ENCODE results near the gene NSUN2. TPM values are rescaled to one million over a fixed set of nuclear protein-coding genes. Genes with fewer than 3 reads are reported as not detected.

The NSUN2 gene
- total RNA-seq, 1 donor from 2014 or later, result 93.3 TPM

DNA sequence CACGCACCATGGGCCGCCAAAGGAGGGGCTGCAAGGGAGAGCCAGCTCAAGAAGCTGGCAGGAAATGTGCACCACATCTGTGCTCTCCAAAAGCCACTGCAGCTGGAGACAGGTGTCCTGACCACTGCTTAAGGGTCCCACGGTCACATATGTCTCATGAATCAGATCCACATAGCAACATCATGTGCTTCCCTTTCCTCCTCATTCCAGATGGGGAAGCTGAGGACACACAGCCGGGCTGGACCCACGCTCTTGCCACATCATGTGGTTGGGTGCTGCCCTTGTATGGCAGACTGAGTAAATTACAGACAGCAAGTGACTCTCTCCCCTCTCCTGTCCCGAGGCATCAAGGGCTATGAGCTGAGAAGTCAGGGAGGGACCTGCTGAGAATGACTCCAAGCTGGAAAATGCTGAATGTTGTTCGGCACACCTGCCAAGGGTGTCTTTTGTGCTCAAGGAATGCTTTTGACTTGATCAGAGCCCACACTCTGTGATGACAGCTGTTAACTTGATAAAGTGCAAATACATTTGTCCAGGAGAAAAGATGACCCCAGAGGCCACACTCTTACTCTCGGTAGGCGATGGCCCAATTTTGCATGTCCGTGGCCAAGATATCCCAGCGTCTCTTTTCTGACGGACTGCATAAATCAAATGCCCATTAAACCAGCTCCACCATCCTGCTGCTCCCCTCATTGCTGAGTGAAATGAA, 58.2 kb downstream of the NSUN2 start:
- POLR2A ChIA-PET, result no interaction called here
- H3K36me3 Mint-ChIP-seq (ENCODE audit: low read depth), result no peaks in the 10 kb centered on the region

DNA sequence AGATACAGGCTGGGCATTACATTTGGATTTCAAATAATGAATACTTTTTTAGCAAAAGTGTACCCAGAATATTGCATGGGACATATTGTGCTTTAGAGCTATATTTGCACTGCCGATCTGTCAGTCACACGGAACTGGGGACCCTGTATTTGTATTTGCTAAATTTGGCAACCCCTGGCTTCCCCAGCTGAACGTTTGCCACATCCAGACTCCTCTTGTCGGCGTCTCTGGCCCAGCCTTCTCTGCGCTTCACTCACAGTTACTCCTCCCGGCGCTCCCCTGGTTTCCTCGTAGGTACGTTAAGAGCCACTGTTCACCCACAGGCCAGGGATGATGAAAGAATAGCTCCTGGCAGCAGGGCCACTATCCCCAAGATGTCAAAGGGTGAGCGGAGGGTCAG, 58.7 kb downstream of the NSUN2 start:
- no peak for DNase-seq
- TF ChIP-seq, protein P1, sequence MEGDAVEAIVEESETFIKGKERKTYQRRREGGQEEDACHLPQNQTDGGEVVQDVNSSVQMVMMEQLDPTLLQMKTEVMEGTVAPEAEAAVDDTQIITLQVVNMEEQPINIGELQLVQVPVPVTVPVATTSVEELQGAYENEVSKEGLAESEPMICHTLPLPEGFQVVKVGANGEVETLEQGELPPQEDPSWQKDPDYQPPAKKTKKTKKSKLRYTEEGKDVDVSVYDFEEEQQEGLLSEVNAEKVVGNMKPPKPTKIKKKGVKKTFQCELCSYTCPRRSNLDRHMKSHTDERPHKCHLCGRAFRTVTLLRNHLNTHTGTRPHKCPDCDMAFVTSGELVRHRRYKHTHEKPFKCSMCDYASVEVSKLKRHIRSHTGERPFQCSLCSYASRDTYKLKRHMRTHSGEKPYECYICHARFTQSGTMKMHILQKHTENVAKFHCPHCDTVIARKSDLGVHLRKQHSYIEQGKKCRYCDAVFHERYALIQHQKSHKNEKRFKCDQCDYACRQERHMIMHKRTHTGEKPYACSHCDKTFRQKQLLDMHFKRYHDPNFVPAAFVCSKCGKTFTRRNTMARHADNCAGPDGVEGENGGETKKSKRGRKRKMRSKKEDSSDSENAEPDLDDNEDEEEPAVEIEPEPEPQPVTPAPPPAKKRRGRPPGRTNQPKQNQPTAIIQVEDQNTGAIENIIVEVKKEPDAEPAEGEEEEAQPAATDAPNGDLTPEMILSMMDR (IDR thresholded peaks at IDR 0.05), result no peak
- ATAC-seq (ENCODE audit: low read depth), result no peak
- Mint-ChIP-seq H3K27me3 (peaks cover 11% of the 10 kb centered on the region), H3K9me3 (peaks cover under 1% of the 10 kb centered on the region), H3K4me3 (no peak overlapping the region), H3K4me1 (no peaks in the 10 kb centered on the region), H3K27ac (no peak overlapping the region), H3K36me3 (ENCODE audit: low read depth) (no peaks in the 10 kb centered on the region)
- intact Hi-C loops (cut with micrococcal nuclease), result loop anchor here (10.0 kb wide), 1 partner anchor 129 kb away; the partner anchor contains the start of gene UBE2QL1
- ChIA-PET CTCF (interaction anchor here (0.6 to 2.0 kb wide), 2 partner anchors 689 to 1077 kb away, joined by 3 to 5 read pairs; no protein-coding TSS in a partner anchor), POLR2A (no interaction called here)

More for the DNA sequence above, 58.2 kb downstream of the NSUN2 start:
- H3K9me3 Mint-ChIP-seq, result peaks cover 2% of the 10 kb centered on the region
- intact Hi-C loops (cut with micrococcal nuclease), result loop anchor here (5.0 to 10.0 kb wide), 2 partner anchors 130 to 197 kb away; partner anchors contain the start of genes MED10 and UBE2QL1
- TF ChIP-seq, protein P1 (IDR thresholded peaks at IDR 0.05), result no peak
- H3K4me3 Mint-ChIP-seq, result no peak overlapping the region
- no peak for ATAC-seq (ENCODE audit: low read depth)
- DNase-seq, result no peak
- H3K27ac Mint-ChIP-seq, result no peak overlapping the region
- H3K4me1 Mint-ChIP-seq, result no peaks in the 10 kb centered on the region
- peaks cover 10% of the 10 kb centered on the region for H3K27me3 Mint-ChIP-seq
- CTCF ChIA-PET, result interaction anchor here (0.6 to 2.0 kb wide), 2 partner anchors 690 to 1077 kb away, joined by 3 to 5 read pairs; no protein-coding TSS in a partner anchor

DNA sequence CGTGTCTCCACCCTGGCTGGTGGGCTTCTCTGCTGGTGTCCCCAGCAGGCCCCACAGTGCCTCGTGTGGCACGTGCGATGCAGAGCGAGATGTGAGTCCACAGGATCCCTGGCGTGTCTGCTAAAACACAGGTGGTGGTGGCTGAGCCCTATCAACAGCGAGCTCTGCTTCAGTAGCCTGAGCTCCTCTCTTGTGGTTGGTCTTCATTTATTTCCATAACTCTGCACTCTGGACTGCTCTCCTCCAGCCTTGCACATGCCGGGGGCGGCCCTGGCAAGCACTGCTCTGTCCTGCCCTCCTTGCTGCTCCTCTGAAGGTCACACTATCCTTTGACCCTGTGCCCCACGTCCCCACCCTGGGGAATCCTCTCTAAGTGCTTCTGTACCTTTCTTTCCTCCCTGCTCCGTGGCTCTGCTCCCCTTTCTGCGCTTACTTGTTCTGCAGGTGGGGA, 59.2 kb downstream of the NSUN2 start:
- POLR2A ChIA-PET, result no interaction called here
- H3K36me3 Mint-ChIP-seq (ENCODE audit: low read depth), result no peaks in the 10 kb centered on the region
- CTCF ChIA-PET, result interaction anchor here (0.6 to 2.0 kb wide), 2 partner anchors 689 to 1076 kb away, joined by 3 to 5 read pairs; no protein-coding TSS in a partner anchor
- no peak overlapping the region for H3K4me3 Mint-ChIP-seq
- H3K9me3 Mint-ChIP-seq, result no peaks in the 10 kb centered on the region
- no peak overlapping the region for H3K27ac Mint-ChIP-seq
- H3K4me1 Mint-ChIP-seq, result no peaks in the 10 kb centered on the region
- peaks cover 9% of the 10 kb centered on the region for H3K27me3 Mint-ChIP-seq
- TF ChIP-seq, protein P1 (IDR thresholded peaks at IDR 0.05), result no peak
- ATAC-seq (ENCODE audit: low read depth) (no peak), DNase-seq (no peak)
- intact Hi-C loops (cut with micrococcal nuclease), result loop anchor here (10.0 kb wide), 1 partner anchor 129 kb away; the partner anchor contains the start of gene UBE2QL1

DNA sequence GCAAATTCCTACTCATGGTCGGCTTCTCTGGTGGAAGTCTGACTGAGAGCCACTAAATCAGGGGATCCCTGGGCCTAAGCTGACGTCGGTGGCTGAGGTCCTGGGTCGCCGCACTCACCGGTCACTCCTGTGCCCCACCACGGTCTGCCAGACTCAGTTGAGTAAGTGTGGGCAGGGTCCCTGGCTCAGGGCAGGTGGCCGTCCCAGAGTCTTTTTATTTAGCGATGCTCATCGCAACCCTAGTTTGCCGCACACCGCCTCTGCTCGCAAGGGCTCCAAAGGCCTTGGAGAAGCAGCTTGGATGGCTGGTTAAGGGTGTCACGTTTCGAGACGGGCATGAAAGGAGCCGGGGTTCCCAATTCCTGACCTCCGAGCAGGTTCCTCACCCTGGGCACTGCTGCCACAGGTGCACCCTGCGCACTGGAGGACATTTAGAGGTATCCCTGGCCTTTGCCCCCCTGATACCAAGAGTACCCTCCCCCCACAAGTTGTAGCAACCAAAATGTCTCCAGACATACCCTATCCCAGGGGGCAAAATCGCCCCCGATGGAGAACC, 59.9 kb downstream of the NSUN2 start:
- H3K9me3 Mint-ChIP-seq, result no peaks in the 10 kb centered on the region
- ChIA-PET POLR2A (no interaction called here), CTCF (interaction anchor here (2.0 kb wide), 1 partner anchor 1076 kb away, joined by 5 read pairs; no protein-coding TSS in a partner anchor)
- H3K27me3 Mint-ChIP-seq, result peaks cover 9% of the 10 kb centered on the region
- DNase-seq (no peak), ATAC-seq (ENCODE audit: low read depth) (no peak)
- TF ChIP-seq, protein P1 (IDR thresholded peaks at IDR 0.05), result no peak
- H3K36me3 Mint-ChIP-seq (ENCODE audit: low read depth), result no peaks in the 10 kb centered on the region
- no peak overlapping the region for H3K27ac Mint-ChIP-seq
- no peaks in the 10 kb centered on the region for H3K4me1 Mint-ChIP-seq
- intact Hi-C loops (cut with micrococcal nuclease), result loop anchor here (10.0 kb wide), 1 partner anchor 128 kb away; the partner anchor contains the start of gene UBE2QL1
- no peak overlapping the region for H3K4me3 Mint-ChIP-seq
